PC-3 (cell line): Measurements from ENCODE around the gene GCAT.

Experiments
- EZH2 ChIP-seq: fragments of 300-600 bp; sonication (generic); IDR thresholded peaks from one replicate; pipeline ENCODE4 v1.6.1; 2017; ENCODE audit warnings: antibody characterized with exemption, mild to moderate bottlenecking, low read length; ENCODE audit not compliant: unreplicated experiment
- EZH2phosphoT487 ChIP-seq: fragments of 300-600 bp; sonication (generic); IDR thresholded peaks from 2 replicates; pipeline ENCODE4 v1.6.1; 2018; ENCODE audit warnings: mild to moderate bottlenecking, antibody characterized with exemption, low read length, borderline replicate concordance
- TF ChIP-seq, protein P1 (sequence below): fragments of 300-600 bp; sonication (generic); conservative IDR thresholded peaks from 2 replicates; pipeline ENCODE4 v1.5.1; 2017; ENCODE audit warnings: antibody characterized with exemption, low read depth, mild to moderate bottlenecking, low read length

GRCh38 chr22:37765953-37766576 is 41.7 kb upstream of the GCAT start:
- TF ChIP-seq, protein P1, sequence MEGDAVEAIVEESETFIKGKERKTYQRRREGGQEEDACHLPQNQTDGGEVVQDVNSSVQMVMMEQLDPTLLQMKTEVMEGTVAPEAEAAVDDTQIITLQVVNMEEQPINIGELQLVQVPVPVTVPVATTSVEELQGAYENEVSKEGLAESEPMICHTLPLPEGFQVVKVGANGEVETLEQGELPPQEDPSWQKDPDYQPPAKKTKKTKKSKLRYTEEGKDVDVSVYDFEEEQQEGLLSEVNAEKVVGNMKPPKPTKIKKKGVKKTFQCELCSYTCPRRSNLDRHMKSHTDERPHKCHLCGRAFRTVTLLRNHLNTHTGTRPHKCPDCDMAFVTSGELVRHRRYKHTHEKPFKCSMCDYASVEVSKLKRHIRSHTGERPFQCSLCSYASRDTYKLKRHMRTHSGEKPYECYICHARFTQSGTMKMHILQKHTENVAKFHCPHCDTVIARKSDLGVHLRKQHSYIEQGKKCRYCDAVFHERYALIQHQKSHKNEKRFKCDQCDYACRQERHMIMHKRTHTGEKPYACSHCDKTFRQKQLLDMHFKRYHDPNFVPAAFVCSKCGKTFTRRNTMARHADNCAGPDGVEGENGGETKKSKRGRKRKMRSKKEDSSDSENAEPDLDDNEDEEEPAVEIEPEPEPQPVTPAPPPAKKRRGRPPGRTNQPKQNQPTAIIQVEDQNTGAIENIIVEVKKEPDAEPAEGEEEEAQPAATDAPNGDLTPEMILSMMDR, result no peak
- TF ChIP-seq EZH2, result no peak
- TF ChIP-seq EZH2phosphoT487, result no peak
